Stomach (tissue), 9 donors: ENCODE measurements around the gene LY6G5B. TPM values are rescaled to one million over a fixed set of nuclear protein-coding genes. Genes with fewer than 3 reads are reported as not detected.

Source experiments
- DNase-seq, 2 donors: peaks; one replicate each; pipeline versions ENCODE4 v3.0.0 to v3.0.0-alpha.2; 2013 to 2019
- H3K27ac ChIP-seq, 5 donors: fragments of 200-600 bp in 4 of 5; sonication (generic) in 4 of 5; one replicate each; pipeline ENCODE4 v1.5.1; 2013 to 2019; ENCODE audit warnings: mild to moderate bottlenecking in 1 of 5, moderate library complexity in 1 of 5
- H3K27me3 ChIP-seq, 3 donors: fragments of 200-600 bp; sonication (generic); one replicate each; pipeline ENCODE4 v1.5.1; 2017 to 2019; ENCODE audit warnings: mixed run types in 1 of 3
- H3K36me3 ChIP-seq, 4 donors: fragments of 200-600 bp; sonication (generic); 1 replicate in 3 of 4; 2 replicates in 1 of 4; pipeline ENCODE4 v1.5.1; 2016 to 2019
- H3K4me1 ChIP-seq, 4 donors: fragments of 200-600 bp; sonication (generic); one replicate each; pipeline ENCODE4 v1.5.1; 2016 to 2019
- H3K4me3 ChIP-seq, 4 donors: fragments of 200-600 bp; sonication (generic) in 3 of 4; one replicate each; pipeline ENCODE4 v1.5.1; 2016 to 2019; ENCODE audit warnings: mild to moderate bottlenecking in 1 of 4
- H3K9me3 ChIP-seq, 4 donors: fragments of 200-600 bp; sonication (generic); one replicate each; pipeline ENCODE4 v1.5.1; 2016 to 2019
- EP300 ChIP-seq: sonication (generic); formaldehyde crosslinking; IDR thresholded peaks from one replicate; pipeline ENCODE4 v1.6.1; 2017; ENCODE audit warnings: antibody characterized with exemption
- POLR2A ChIP-seq, 4 donors: fragments of 450-650 bp; IDR thresholded peaks; one replicate each; pipeline ENCODE4 v1.6.1; 2016; ENCODE audit warnings: antibody characterized with exemption in 4 of 4, control low read depth in 2 of 4, mild to moderate bottlenecking in 1 of 4, moderate library complexity in 1 of 4
- POLR2AphosphoS5 ChIP-seq, 3 donors: sonication (generic); formaldehyde crosslinking; IDR thresholded peaks; one replicate each; pipeline ENCODE4 v1.6.1; 2016; ENCODE audit warnings: antibody characterized with exemption in 3 of 3
- WGBS, 5 donors: extraction: QIAGEN DNeasy Blood & Tissue Kit in 3 of 5; methylation state at CpG; one replicate each; pipeline versions ENCODE4 v1.1.5 to v1.1.7; 2013 to 2018; 5-methylcytosine and 5-hydroxymethylcytosine counted together
- intact Hi-C: fragments of 100-400 bp; cut with DNase I; formaldehyde crosslinking; loops from one replicate; pipeline ENCODE4 v1.15.1; 2023; ENCODE audit warnings: low total_unique reads
- polyA plus RNA-seq, 3 donors: library from polyadenylated mRNA; stranded (reverse); fragments of 200-250 nt; gene quantifications; one replicate each; pipeline ENCODE4 v1.2.3, GENCODE V29; 2013
- total RNA-seq, 5 donors: library from RNA; depleted of rRNA; stranded (reverse); fragments of >200 nt; gene quantifications; one replicate each; pipeline versions ENCODE4 v1.1.0 to v1.2.3, GENCODE V29; 2014 to 2016
- TF ChIP-seq, protein P1 (sequence below), 7 experiments: fragments of 450-650 bp in 4 of 7; fragments of 200-600 bp in 3 of 7; sonication (generic) in 3 of 7; IDR thresholded peaks; one replicate each; pipeline ENCODE4 v1.5.1; 2016 to 2019; ENCODE audit warnings: antibody characterized with exemption in 7 of 7, control low read depth in 2 of 7, mild to moderate bottlenecking in 1 of 7
- donor health status: healthy with polysubstance abuse.
- donor health status: Bipolar disorder and iron deficiency.
- donor health status: healthy.

Gene LY6G5B
- total and polyA plus RNA-seq, 8 donors: 0.44 to 17.1 (median 4.7) TPM; not detected in 1

DNA sequence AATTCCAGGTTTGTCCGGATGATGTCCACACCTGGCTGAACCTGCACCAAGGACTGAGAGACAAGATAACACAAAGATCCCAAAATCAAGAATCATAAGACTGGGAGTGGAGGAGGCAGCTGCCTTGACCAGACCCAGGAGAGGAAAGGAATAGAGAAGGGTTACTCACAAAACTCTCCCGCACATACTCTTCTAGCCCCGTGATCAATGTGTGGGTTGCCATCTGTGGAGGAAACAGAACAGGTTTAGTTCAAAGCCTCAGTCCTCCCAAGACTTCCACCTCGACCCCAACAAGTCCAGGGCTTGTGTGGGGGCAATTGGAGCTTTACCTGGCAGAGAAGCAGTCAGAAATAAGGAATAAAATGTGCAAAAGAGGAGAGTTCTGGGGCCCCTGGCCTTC, 28.4 kb upstream of the LY6G5B start:
- H3K27ac ChIP-seq: no peak overlapping the region
- H3K27me3 ChIP-seq: no peaks in the 10 kb centered on the region
- 82 to 93% (median 89%) methylated on average over 4 of the region's 4 CpGs for WGBS, 5 donors
- peaks cover 91 to 100% (median 100%) of the 10 kb centered on the region in 4 donors for H3K36me3 ChIP-seq
- H3K9me3 ChIP-seq: no peaks in the 10 kb centered on the region
- no peak for DNase-seq
- intact Hi-C loops: no loop called here
- H3K4me1 ChIP-seq: no peaks in the 10 kb centered on the region
- TF ChIP-seq POLR2A (IDR thresholded peaks at IDR 0.05) (no peak), EP300 (no peak), POLR2AphosphoS5 (IDR thresholded peaks at IDR 0.05) (no peak)
- TF ChIP-seq, protein P1, sequence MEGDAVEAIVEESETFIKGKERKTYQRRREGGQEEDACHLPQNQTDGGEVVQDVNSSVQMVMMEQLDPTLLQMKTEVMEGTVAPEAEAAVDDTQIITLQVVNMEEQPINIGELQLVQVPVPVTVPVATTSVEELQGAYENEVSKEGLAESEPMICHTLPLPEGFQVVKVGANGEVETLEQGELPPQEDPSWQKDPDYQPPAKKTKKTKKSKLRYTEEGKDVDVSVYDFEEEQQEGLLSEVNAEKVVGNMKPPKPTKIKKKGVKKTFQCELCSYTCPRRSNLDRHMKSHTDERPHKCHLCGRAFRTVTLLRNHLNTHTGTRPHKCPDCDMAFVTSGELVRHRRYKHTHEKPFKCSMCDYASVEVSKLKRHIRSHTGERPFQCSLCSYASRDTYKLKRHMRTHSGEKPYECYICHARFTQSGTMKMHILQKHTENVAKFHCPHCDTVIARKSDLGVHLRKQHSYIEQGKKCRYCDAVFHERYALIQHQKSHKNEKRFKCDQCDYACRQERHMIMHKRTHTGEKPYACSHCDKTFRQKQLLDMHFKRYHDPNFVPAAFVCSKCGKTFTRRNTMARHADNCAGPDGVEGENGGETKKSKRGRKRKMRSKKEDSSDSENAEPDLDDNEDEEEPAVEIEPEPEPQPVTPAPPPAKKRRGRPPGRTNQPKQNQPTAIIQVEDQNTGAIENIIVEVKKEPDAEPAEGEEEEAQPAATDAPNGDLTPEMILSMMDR (IDR thresholded peaks at IDR 0.05): no peak
- no peak overlapping the region for H3K4me3 ChIP-seq

DNA sequence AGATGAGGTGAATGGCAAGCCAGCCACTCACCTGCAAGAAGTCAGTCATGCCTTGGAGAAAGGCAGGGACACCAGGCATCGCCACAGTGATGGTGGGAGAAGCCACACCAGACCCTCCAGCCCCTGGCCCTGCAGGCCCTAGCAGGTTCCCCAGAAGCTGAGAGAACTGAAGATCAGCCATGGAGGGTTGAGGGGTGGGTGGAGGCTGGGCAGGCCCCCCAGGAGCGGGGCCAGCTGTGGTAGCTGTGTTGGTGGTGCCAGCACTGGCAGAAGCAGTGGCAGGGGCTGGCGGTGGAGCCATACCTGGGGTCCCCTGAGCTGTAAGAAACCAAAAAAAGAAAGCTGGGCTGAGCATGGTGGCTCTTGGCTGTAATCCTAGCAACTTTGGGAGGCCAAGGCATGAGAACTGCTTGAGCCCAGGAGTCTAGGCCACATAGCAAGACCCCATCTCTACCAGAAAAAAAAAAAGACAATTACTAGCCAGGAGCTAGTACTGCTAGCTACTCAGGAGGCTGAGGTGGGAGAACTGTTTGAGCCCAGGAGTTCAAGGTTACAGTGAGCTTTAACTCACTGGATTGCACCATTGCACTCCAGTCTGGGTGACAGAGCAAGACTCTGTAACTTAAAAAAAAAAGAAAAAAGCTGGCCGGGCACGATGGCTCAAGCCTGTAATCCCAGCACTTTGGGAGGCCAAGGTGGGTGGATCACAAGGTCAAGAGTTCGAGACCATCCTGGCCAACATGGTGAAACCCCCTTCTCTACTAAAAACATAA, 26.8 kb upstream of the LY6G5B start:
- no peak overlapping the region for H3K4me3 ChIP-seq
- H3K27ac ChIP-seq: no peak overlapping the region
- intact Hi-C loops: no loop called here
- no peaks in the 10 kb centered on the region for H3K27me3 ChIP-seq
- H3K9me3 ChIP-seq: no peaks in the 10 kb centered on the region
- WGBS, 5 donors: 77 to 96% (median 88%) methylated on average over 6 of the region's 6 CpGs
- TF ChIP-seq, protein P1 (IDR thresholded peaks at IDR 0.05): no peak
- TF ChIP-seq POLR2A (IDR thresholded peaks at IDR 0.05): no peak
- no peak for TF ChIP-seq POLR2AphosphoS5 (IDR thresholded peaks at IDR 0.05)
- TF ChIP-seq EP300: no peak
- H3K36me3 ChIP-seq: peaks cover 93 to 100% (median 100%) of the 10 kb centered on the region in 4 donors
- H3K4me1 ChIP-seq: no peaks in the 10 kb centered on the region
- DNase-seq: no peak

DNA sequence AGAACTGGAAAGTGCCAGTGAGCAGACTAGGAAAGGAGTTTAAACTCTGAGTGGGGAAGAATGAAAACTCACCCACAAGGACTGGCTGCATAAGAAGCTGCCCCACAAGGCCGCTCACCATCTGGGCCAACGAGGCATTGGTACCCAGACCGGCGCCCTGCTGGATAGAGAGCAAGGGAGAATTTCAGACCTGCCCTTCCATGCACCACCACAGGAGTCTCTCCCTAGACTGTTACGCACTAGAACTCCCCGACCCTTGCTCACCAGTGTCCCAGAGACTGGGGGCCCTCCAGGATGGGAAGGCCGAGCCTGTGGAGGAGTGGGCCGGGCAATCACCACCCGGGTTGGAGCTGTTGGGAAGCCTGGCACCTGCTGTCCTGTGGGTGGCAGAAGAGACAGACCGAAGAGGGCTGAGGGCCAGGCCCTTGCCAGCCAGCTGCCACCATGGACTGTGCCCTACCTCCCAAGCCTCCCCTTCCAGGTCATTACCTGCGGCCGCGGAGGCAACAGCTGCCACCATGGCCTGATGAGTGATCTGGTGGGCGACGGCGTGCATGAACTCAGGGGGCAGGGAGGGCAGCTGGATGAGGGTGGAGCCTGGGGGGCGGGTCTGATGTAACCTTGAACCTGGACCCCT, 25.8 kb upstream of the LY6G5B start:
- WGBS, 5 donors: 80 to 90% (median 89%) methylated on average over 11 to 17 of the region's 17 CpGs
- TF ChIP-seq, protein P1 (IDR thresholded peaks at IDR 0.05): no peak
- no peak for TF ChIP-seq POLR2AphosphoS5 (IDR thresholded peaks at IDR 0.05)
- TF ChIP-seq EP300: no peak
- no peak for TF ChIP-seq POLR2A (IDR thresholded peaks at IDR 0.05)
- Histone ChIP-seq H3K4me3 (no peak overlapping the region), H3K9me3 (no peaks in the 10 kb centered on the region), H3K36me3 (peaks cover 99 to 100% (median 100%) of the 10 kb centered on the region in 4 donors), H3K4me1 (peaks cover 0 to under 1% (median 0%) of the 10 kb centered on the region in 4 donors), H3K27ac (no peak overlapping the region), H3K27me3 (no peaks in the 10 kb centered on the region)
- DNase-seq: no peak
- intact Hi-C loops: no loop called here

DNA sequence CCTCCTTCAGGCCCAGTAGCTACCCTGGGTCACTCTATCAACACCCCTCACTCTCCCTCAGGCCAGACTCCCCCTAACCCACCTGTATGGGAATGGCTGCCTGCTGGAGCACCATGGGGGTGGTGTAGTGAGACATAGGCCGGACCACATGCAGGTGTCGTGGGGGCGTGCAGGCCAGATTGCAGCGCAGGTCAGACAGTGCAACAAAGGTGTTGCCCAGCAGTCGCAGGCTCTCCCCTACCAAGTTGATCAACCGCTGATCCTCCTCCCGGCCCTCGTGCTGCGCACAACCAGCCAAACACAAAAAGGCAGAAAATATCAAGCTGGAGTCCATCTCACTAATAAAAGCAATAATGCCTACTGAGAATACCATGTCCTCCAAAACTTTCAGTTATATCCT, 24.5 kb upstream of the LY6G5B start:
- peaks cover 93 to 100% (median 99%) of the 10 kb centered on the region in 4 donors for H3K36me3 ChIP-seq
- no peaks in the 10 kb centered on the region for H3K27me3 ChIP-seq
- no peak overlapping the region for H3K4me3 ChIP-seq
- 93 to 96% (median 95%) methylated on average over 9 of the region's 9 CpGs for WGBS, 5 donors
- no peak for DNase-seq
- TF ChIP-seq EP300: no peak
- TF ChIP-seq POLR2A (IDR thresholded peaks at IDR 0.05): no peak
- no peak for TF ChIP-seq POLR2AphosphoS5 (IDR thresholded peaks at IDR 0.05)
- H3K4me1 ChIP-seq: peaks cover 0 to 15% (median 7%) of the 10 kb centered on the region in 4 donors
- H3K27ac ChIP-seq: no peak overlapping the region
- intact Hi-C loops: no loop called here
- H3K9me3 ChIP-seq: no peaks in the 10 kb centered on the region
